ENCODE results near the gene PEAK1.

GRCh38 chr15:77468896-77469295 is 49.0 kb upstream of the PEAK1 start:
- no peak for TF ChIP-seq CTCF (conservative IDR thresholded peaks at IDR 0.05)
- TF ChIP-seq ZFX (IDR thresholded peaks at IDR 0.05), result no peak
